PFSK-1 (cell line): ENCODE data around the gene ZNF827.

Experiments
- FOXP2 ChIP-seq: optimal IDR thresholded peaks from 2 replicates; pipeline ENCODE3; 2011; ENCODE audit warnings: borderline replicate concordance, control low read depth, inconsistent platforms; ENCODE audit not compliant: insufficient read depth; ENCODE audit errors: extremely low read length, extremely low read depth
- POLR2AphosphoS5 ChIP-seq: IDR thresholded peaks from 2 replicates; pipeline ENCODE4 v1.6.1; 2012; ENCODE audit warnings: low read depth, mild to moderate bottlenecking, control low read depth, low read length, moderate library complexity
- SIN3A ChIP-seq: IDR thresholded peaks from 2 replicates; pipeline ENCODE4 v1.6.1; 2012; ENCODE audit warnings: mild to moderate bottlenecking, low read length, moderate library complexity, borderline replicate concordance; ENCODE audit not compliant: insufficient read depth
- TAF1 ChIP-seq: IDR thresholded peaks from 2 replicates; pipeline ENCODE4 v1.6.1; 2012; ENCODE audit warnings: low read length, control low read depth, borderline replicate concordance; ENCODE audit not compliant: insufficient read depth
- TF ChIP-seq, protein P1 (sequence below), 2 experiments: IDR thresholded peaks; 2 replicates each; pipeline versions ENCODE4 v1.6.1 to v1.8.0; 2011 to 2012; ENCODE audit warnings: low read depth in 2 of 2, low read length in 2 of 2, control low read depth in 1 of 2, inconsistent platforms in 1 of 2, mild to moderate bottlenecking in 1 of 2, moderate library complexity in 1 of 2; ENCODE audit not compliant: insufficient read depth in 1 of 2

Gene ZNF827

GRCh38 chr4:145723336-145723735, 215.3 kb downstream of the ZNF827 start:
- TF ChIP-seq, protein P1, sequence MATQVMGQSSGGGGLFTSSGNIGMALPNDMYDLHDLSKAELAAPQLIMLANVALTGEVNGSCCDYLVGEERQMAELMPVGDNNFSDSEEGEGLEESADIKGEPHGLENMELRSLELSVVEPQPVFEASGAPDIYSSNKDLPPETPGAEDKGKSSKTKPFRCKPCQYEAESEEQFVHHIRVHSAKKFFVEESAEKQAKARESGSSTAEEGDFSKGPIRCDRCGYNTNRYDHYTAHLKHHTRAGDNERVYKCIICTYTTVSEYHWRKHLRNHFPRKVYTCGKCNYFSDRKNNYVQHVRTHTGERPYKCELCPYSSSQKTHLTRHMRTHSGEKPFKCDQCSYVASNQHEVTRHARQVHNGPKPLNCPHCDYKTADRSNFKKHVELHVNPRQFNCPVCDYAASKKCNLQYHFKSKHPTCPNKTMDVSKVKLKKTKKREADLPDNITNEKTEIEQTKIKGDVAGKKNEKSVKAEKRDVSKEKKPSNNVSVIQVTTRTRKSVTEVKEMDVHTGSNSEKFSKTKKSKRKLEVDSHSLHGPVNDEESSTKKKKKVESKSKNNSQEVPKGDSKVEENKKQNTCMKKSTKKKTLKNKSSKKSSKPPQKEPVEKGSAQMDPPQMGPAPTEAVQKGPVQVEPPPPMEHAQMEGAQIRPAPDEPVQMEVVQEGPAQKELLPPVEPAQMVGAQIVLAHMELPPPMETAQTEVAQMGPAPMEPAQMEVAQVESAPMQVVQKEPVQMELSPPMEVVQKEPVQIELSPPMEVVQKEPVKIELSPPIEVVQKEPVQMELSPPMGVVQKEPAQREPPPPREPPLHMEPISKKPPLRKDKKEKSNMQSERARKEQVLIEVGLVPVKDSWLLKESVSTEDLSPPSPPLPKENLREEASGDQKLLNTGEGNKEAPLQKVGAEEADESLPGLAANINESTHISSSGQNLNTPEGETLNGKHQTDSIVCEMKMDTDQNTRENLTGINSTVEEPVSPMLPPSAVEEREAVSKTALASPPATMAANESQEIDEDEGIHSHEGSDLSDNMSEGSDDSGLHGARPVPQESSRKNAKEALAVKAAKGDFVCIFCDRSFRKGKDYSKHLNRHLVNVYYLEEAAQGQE (IDR thresholded peaks at IDR 0.05; ENCODE audit: insufficient read depth in 1 of 2, low read depth in 2 of 2, low read length in 2 of 2) = no peak
- TF ChIP-seq POLR2AphosphoS5 (no peak), FOXP2 (no peak), TAF1 (no peak), SIN3A (no peak)

DNA sequence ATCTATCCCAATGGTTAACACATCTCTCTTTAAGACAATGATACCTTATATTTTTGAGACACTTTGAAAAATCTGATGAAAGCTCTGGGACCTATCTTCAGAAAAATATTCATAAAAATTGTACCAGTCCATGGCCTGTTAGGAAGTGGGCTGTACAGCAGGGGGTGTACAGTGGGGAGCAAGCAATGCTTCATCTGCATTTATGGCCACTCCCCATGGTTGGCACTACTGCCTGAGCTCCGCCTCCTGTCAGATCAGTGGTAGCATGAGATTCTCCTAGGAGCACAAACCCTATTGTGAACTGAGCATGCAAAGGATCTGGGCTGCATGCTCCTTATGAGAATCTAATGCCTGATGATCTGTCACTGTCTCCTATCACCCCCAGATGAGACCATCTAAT, 216.1 kb downstream of the ZNF827 start:
- no peak for TF ChIP-seq FOXP2
- no peak for TF ChIP-seq POLR2AphosphoS5
- TF ChIP-seq, protein P1 (IDR thresholded peaks at IDR 0.05; ENCODE audit: insufficient read depth in 1 of 2, low read depth in 2 of 2, low read length in 2 of 2) = no peak
- no peak for TF ChIP-seq TAF1
- TF ChIP-seq SIN3A = no peak

DNA sequence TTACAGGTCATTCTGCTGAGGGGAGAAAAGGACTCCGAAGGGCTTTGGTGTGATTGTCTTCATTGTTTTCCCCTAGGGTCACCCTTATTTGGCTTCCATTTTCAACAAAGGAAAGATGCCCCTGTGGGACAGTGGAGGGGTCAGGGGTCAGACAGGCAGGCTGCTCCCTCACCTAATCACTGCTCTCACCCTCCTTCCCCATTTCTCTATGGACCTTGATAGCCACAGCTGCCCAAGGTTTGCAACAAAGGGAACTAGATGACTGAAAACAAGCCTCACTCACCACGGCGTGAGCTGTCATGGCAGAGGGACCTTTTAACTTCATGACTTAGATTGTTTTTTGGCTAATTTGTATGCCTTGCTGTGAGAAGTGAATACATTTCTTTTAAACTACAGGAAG, 218.0 kb downstream of the ZNF827 start:
- TF ChIP-seq, protein P1 (IDR thresholded peaks at IDR 0.05; ENCODE audit: insufficient read depth in 1 of 2, low read depth in 2 of 2, low read length in 2 of 2) = no peak
- TF ChIP-seq TAF1 (no peak), FOXP2 (no peak), POLR2AphosphoS5 (no peak), SIN3A (no peak)

DNA sequence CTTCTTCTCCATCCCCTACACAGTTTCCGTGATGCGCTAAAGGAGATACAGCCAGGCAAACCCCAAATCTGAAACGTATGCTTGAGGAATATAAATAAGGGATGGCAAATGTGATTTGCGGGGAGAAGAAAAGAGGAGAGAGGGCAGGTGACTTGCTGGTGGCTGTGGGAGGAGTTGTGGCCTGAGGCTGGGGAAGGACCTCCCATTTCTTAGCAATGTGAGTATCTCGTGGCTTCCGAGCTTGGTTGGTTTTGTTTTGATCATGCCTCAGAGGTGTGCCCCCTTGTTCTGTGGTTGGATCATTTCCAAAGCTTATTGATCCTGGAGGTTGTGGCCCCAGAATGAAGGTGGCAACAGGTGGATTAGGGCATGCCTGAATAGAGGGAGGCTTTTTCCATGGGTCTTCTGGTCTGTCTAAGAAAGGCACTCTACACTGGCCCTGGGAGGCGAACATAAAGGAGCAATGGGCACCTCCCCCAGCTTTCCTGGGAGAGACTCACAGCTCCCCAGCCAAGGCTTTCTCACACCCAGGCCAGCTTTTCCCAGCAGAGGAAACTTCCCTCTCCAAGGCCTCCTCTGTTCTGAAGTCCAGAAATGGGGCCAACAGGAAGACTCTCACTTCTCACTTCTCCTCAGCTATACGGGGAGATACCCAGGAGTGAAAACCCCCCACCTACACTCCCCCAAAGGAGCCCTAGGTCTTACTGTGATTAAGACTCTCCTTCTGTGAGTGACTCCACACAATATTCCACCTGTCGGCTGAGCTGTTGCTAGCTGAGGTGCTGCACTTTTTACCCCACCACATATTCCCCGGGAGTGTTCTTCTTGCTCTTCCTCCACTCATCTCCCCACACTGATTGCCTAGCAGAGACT, 218.6 kb downstream of the ZNF827 start:
- TF ChIP-seq FOXP2 (no peak), SIN3A (no peak), TAF1 (no peak), POLR2AphosphoS5 (no peak)
- TF ChIP-seq, protein P1 (IDR thresholded peaks at IDR 0.05; ENCODE audit: insufficient read depth in 1 of 2, low read depth in 2 of 2, low read length in 2 of 2) = no peak
